Ovary (tissue), 3 donors: Measurements from ENCODE around the gene MAPK1.

Experiments
- POLR2A ChIP-seq: fragments of 450-650 bp; IDR thresholded peaks from one replicate; pipeline ENCODE4 v1.6.1; 2017; ENCODE audit warnings: antibody characterized with exemption, mild to moderate bottlenecking, moderate library complexity
- TF ChIP-seq, protein P1 (sequence below), 3 donors: fragments of 450-650 bp in 2 of 3; fragments of 200-600 bp in 1 of 3; IDR thresholded peaks; one replicate each; pipeline versions ENCODE4 v1.5.1 to v1.8.0; 2016 to 2022; ENCODE audit warnings: antibody characterized with exemption in 3 of 3, mild to moderate bottlenecking in 1 of 3
- donor health status: DM: no; HTN: no; CAD: no.

GRCh38 chr22:21764038-21764804 lies 103.2 kb downstream of the MAPK1 start:
- TF ChIP-seq POLR2A, result no peak
- TF ChIP-seq, protein P1, sequence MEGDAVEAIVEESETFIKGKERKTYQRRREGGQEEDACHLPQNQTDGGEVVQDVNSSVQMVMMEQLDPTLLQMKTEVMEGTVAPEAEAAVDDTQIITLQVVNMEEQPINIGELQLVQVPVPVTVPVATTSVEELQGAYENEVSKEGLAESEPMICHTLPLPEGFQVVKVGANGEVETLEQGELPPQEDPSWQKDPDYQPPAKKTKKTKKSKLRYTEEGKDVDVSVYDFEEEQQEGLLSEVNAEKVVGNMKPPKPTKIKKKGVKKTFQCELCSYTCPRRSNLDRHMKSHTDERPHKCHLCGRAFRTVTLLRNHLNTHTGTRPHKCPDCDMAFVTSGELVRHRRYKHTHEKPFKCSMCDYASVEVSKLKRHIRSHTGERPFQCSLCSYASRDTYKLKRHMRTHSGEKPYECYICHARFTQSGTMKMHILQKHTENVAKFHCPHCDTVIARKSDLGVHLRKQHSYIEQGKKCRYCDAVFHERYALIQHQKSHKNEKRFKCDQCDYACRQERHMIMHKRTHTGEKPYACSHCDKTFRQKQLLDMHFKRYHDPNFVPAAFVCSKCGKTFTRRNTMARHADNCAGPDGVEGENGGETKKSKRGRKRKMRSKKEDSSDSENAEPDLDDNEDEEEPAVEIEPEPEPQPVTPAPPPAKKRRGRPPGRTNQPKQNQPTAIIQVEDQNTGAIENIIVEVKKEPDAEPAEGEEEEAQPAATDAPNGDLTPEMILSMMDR (IDR thresholded peaks at IDR 0.05), result no peak
